Activated naive CD8-positive, alpha-beta T cell treated with anti-CD3 and anti-CD28 coated beads, Interleukin-2, amount 10 ng/mL, durations not matched to agents 7 days and 5 days (primary cell): Measurements from ENCODE around the gene CACNG6. TPM values are rescaled to one million over a fixed set of nuclear protein-coding genes. Genes with fewer than 3 reads are reported as not detected.

Source experiments
- ATAC-seq: fragments of 150-1000 bp; cut with Tn5 transposase; one replicate; pipeline ENCODE4 v1.10.0; 2021; ENCODE audit warnings: low read depth, moderate library complexity
- POLR2A ChIA-PET: fragments of 350-600 bp; sonication (Branson Sonifier 250); formaldehyde crosslinking; loops from one replicate; lab custom pipeline; 2021; ENCODE audit warnings: antibody characterized with exemption; lab: Charles Lee
- DNase-seq: peaks from one replicate; pipeline ENCODE4 v3.0.0; 2021
- H3K27ac Mint-ChIP-seq: one replicate; pipeline ENCODE4 v1.8.0; 2022; ENCODE audit warnings: mild to moderate bottlenecking, mixed read lengths
- H3K27me3 Mint-ChIP-seq: one replicate; pipeline ENCODE4 v1.8.0; 2022; ENCODE audit warnings: mild to moderate bottlenecking, moderate library complexity, mixed read lengths
- H3K36me3 Mint-ChIP-seq: one replicate; pipeline ENCODE4 v1.8.0; 2021; ENCODE audit warnings: mild to moderate bottlenecking, mixed read lengths
- H3K4me1 Mint-ChIP-seq: one replicate; pipeline ENCODE4 v1.8.0; 2021; ENCODE audit warnings: mixed read lengths
- H3K4me3 Mint-ChIP-seq: one replicate; pipeline ENCODE4 v1.8.0; 2022; ENCODE audit warnings: mild to moderate bottlenecking, moderate library complexity, mixed read lengths
- H3K9me3 Mint-ChIP-seq: one replicate; pipeline ENCODE4 v1.8.0; 2021; ENCODE audit warnings: mixed read lengths
- total RNA-seq, 2 experiments: library from RNA; stranded (reverse); gene quantifications; one replicate each; pipeline ENCODE4 v1.2.3, GENCODE V29; 2021

The CACNG6 gene
- total RNA-seq, 2 experiments from 2014 or later = not detected

GRCh38 chr19:53999694-54000093, 8.3 kb downstream of the CACNG6 start:
- no peak for ATAC-seq
- POLR2A ChIA-PET = no interaction called here
- H3K4me1 Mint-ChIP-seq = no peaks in the 10 kb centered on the region
- no peak for DNase-seq
- no peaks in the 10 kb centered on the region for H3K36me3 Mint-ChIP-seq
- H3K9me3 Mint-ChIP-seq = no peaks in the 10 kb centered on the region
- no peak overlapping the region for H3K4me3 Mint-ChIP-seq
- no peak overlapping the region for H3K27ac Mint-ChIP-seq
- H3K27me3 Mint-ChIP-seq = peaks cover 5% of the 10 kb centered on the region

- no peak overlapping the region for H3K4me3 Mint-ChIP-seq
- no peaks in the 10 kb centered on the region for H3K9me3 Mint-ChIP-seq
- H3K36me3 Mint-ChIP-seq = no peaks in the 10 kb centered on the region
- POLR2A ChIA-PET = no interaction called here
- H3K4me1 Mint-ChIP-seq = no peaks in the 10 kb centered on the region
- no peak for DNase-seq
- peaks cover 4% of the 10 kb centered on the region for H3K27me3 Mint-ChIP-seq
- no peak for ATAC-seq
- H3K27ac Mint-ChIP-seq = no peak overlapping the region
Measured at GRCh38 chr19:54001496-54001895, 10.1 kb downstream of the CACNG6 start.

GRCh38 chr19:54002495-54003315, 11.3 kb downstream of the CACNG6 start:
- Mint-ChIP-seq H3K4me1 (no peaks in the 10 kb centered on the region), H3K4me3 (no peak overlapping the region), H3K27me3 (peaks cover 1% of the 10 kb centered on the region), H3K27ac (no peak overlapping the region), H3K9me3 (no peaks in the 10 kb centered on the region), H3K36me3 (no peaks in the 10 kb centered on the region)
- ATAC-seq (no peak), DNase-seq (no peak)
- POLR2A ChIA-PET = no interaction called here

DNA sequence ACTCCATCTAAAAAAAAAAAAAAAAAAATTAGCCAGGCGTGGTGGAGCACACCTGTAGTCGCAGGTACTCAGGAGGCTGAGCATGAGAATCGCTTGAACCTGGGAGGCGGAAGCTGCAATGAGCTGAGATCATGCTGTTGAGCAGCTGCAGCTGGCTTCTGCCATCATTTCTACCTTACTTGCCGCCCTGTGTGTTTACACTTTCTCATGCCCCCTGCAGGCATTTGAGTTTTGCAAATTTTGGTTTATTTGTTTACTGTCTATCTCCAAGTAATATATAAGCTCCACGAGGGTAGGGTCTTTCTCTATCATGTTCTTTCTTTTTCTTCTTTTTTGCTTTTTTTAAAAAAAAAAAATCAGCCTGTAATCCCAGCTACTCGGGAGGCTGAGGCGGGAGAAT, 18.0 kb downstream of the CACNG6 start:
- H3K4me3 Mint-ChIP-seq = no peak overlapping the region
- no peaks in the 10 kb centered on the region for H3K4me1 Mint-ChIP-seq
- H3K9me3 Mint-ChIP-seq = no peaks in the 10 kb centered on the region
- H3K36me3 Mint-ChIP-seq = no peaks in the 10 kb centered on the region
- POLR2A ChIA-PET = no interaction called here
- no peak overlapping the region for H3K27ac Mint-ChIP-seq
- ATAC-seq (no peak), DNase-seq (no peak)
- peaks cover 20% of the 10 kb centered on the region for H3K27me3 Mint-ChIP-seq

- Mint-ChIP-seq H3K27me3 (peaks cover 22% of the 10 kb centered on the region), H3K4me3 (no peak overlapping the region), H3K9me3 (no peaks in the 10 kb centered on the region), H3K27ac (no peak overlapping the region), H3K4me1 (no peaks in the 10 kb centered on the region), H3K36me3 (no peaks in the 10 kb centered on the region)
- DNase-seq (no peak), ATAC-seq (no peak)
- POLR2A ChIA-PET = no interaction called here
Measured at GRCh38 chr19:54010474-54010873, 19.0 kb downstream of the CACNG6 start.

DNA sequence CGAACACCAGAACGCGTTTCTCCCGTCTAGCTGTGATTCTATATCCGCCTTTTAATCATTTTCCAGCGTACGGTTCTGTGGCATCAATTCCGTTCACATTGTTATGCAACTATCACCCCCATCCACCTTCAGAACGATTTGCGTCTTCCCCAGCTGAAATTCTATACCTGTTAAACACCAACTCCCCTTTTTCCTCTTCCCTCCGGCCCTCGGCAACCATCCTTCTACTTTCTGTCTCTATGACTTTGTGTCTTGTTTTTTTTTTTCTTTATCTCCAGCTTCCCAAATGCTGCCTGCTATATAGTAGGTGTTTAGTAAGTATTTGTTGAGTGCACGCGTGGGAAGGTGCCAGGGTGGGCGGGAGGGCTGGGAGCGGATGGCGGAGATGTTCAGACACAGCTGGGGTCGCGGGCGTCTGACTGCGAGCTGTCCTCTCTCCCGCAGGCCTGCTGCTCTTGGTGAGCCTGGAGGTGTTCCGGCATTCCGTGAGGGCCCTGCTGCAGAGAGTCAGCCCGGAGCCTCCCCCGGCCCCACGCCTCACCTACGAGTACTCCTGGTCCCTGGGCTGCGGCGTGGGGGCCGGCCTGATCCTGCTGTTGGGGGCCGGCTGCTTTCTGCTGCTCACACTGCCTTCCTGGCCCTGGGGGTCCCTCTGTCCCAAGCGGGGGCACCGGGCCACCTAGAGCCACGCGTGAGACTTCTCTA, 20.2 kb downstream of the CACNG6 start:
- Mint-ChIP-seq H3K36me3 (no peaks in the 10 kb centered on the region), H3K27me3 (peaks cover 28% of the 10 kb centered on the region), H3K4me3 (no peak overlapping the region), H3K9me3 (no peaks in the 10 kb centered on the region), H3K27ac (no peak overlapping the region), H3K4me1 (no peaks in the 10 kb centered on the region)
- DNase-seq (no peak), ATAC-seq (no peak)
- POLR2A ChIA-PET = no interaction called here

DNA sequence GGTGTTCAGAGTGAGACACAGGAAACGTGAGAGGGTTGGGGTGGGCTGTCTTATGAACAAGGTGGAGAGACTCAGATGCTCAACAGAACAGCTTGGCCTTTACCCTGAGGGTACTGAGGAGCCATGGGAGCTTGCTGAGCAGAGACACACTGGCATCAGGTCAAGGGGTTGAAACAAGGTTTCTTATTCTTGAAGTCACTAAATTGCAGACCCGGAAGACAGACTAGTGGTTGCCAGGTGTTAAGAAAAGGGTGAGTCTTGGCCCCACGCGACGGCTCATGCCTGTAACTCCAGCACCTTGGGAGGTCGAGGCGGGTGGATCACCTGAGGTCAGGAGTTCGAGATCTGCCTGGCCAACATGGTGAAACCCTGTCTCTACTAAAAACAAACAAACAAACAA, 22.4 kb downstream of the CACNG6 start:
- Mint-ChIP-seq H3K4me3 (no peak overlapping the region), H3K27ac (no peak overlapping the region), H3K9me3 (no peaks in the 10 kb centered on the region), H3K4me1 (no peaks in the 10 kb centered on the region), H3K27me3 (peaks cover 22% of the 10 kb centered on the region), H3K36me3 (no peaks in the 10 kb centered on the region)
- ATAC-seq (no peak), DNase-seq (no peak)
- POLR2A ChIA-PET = no interaction called here

DNA sequence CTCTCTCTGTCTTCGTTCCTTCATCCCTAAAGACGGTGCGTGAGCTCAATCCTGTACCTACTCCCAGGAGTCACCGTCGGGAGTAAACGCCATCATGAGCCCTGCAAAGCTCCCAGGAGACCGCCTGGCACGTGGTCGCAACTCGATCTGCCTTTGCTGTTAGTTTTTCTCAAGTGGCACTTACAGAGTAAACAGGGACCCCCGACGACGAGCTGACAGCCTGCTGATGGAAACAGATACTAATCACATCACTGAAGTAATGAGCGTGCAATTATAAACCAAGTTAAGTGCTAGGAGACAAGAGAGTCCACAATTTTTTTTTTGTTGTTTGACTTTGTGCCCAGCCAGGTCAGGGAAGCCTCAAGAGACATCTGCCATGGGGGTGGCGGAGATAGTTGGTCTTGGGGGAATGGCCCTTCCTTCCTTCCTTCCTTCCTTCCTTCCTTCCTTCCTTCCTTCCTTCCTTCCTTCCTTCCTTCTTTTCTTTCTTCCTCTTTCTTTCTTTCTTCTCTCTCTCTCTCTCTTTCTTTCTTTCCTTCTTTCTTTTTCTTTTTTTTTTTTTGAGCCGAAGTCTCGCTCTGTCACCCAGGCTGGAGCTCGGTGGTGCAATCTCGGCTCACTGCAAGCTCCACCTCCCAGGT, 23.6 kb downstream of the CACNG6 start:
- Mint-ChIP-seq H3K9me3 (no peaks in the 10 kb centered on the region), H3K36me3 (no peaks in the 10 kb centered on the region), H3K27me3 (peaks cover 19% of the 10 kb centered on the region), H3K4me1 (peaks cover 2% of the 10 kb centered on the region), H3K27ac (no peak overlapping the region), H3K4me3 (no peak overlapping the region)
- ATAC-seq (no peak), DNase-seq (no peak)
- POLR2A ChIA-PET = no interaction called here

DNA sequence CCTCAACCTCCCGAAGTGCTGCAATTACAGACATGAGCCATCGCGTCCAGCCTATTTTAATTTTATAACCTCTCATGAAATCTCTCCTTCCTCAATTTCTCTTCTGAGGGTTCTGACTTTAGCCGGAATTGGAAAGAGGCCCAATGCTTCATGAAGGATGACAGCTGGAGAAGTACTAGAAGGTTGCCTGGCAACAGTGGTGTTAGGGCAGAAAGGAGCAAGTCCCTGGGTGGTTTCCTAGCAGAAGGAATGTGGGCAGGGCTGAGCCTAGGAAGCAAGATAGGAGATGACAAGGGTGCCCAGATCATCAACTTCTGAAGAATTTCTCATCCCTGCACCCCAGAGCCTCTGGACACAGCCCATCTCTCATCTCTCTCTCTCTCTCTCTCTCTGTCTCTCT, 25.8 kb downstream of the CACNG6 start:
- Mint-ChIP-seq H3K4me1 (peaks cover 6% of the 10 kb centered on the region), H3K27ac (no peak overlapping the region), H3K27me3 (peaks cover 13% of the 10 kb centered on the region), H3K36me3 (no peaks in the 10 kb centered on the region), H3K4me3 (no peak overlapping the region), H3K9me3 (no peaks in the 10 kb centered on the region)
- POLR2A ChIA-PET = no interaction called here
- DNase-seq (no peak), ATAC-seq (no peak)

DNA sequence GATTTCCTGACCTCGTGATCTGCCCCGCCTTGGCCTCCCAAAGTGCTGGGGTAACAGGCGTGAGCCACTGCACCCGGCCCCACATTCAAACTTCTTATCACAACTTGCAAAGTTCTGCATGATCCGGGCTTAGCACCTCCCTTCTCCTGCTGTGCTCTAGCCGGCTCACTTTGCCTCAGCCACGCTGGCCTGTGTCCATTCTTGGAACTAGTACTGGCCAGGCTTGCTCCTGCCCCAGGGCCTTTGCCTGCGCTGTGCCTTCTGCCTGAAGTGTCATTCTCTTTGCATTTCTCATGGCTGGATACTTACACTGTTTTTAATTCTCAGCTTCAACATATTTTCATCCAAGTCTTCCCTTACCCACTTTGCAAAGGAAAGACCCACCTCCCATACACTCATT, 29.9 kb downstream of the CACNG6 start:
- Mint-ChIP-seq H3K36me3 (no peaks in the 10 kb centered on the region), H3K4me3 (no peak overlapping the region), H3K9me3 (no peaks in the 10 kb centered on the region), H3K27ac (no peak overlapping the region), H3K27me3 (peaks cover 13% of the 10 kb centered on the region), H3K4me1 (peaks cover 10% of the 10 kb centered on the region)
- no peak for DNase-seq
- ATAC-seq = no peak
- POLR2A ChIA-PET = no interaction called here

- DNase-seq = no peak
- no peak for ATAC-seq
- Mint-ChIP-seq H3K27ac (no peak overlapping the region), H3K9me3 (no peaks in the 10 kb centered on the region), H3K4me3 (no peak overlapping the region), H3K4me1 (peaks cover 10% of the 10 kb centered on the region), H3K36me3 (no peaks in the 10 kb centered on the region), H3K27me3 (peaks cover 12% of the 10 kb centered on the region)
- POLR2A ChIA-PET = no interaction called here
Measured at GRCh38 chr19:54021932-54022331, 30.5 kb downstream of the CACNG6 start.

GRCh38 chr19:54023191-54023590, 31.8 kb downstream of the CACNG6 start:
- no peak overlapping the region for H3K4me3 Mint-ChIP-seq
- H3K27me3 Mint-ChIP-seq = peaks cover 12% of the 10 kb centered on the region
- POLR2A ChIA-PET = no interaction called here
- ATAC-seq (no peak), DNase-seq (no peak)
- H3K4me1 Mint-ChIP-seq = peaks cover 10% of the 10 kb centered on the region
- no peaks in the 10 kb centered on the region for H3K36me3 Mint-ChIP-seq
- H3K27ac Mint-ChIP-seq = no peak overlapping the region
- H3K9me3 Mint-ChIP-seq = no peaks in the 10 kb centered on the region

DNA sequence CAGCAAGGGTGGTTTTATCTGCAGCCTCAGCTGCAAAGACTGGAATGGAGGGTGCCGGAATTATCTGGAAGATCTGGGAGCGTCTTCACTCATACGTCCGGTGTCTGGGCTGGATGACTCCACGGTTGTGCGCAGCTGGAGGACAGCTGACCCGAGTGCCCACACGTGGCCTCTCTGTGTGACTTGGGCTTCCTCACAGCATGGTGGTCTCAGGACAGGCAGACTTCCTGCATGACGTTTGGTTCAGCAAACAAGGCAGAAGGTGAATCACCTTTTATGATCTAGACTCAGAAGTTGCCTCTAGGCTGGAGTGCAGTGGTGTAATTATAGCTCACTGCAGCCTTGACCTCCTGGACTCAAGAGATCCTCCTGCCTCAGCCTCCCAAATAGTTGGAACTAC, 33.2 kb downstream of the CACNG6 start:
- peaks cover 10% of the 10 kb centered on the region for H3K27me3 Mint-ChIP-seq
- POLR2A ChIA-PET = no interaction called here

More for the DNA sequence above, 33.2 kb downstream of the CACNG6 start:
- DNase-seq (no peak), ATAC-seq (no peak)
- peaks cover 10% of the 10 kb centered on the region for H3K4me1 Mint-ChIP-seq
- H3K27ac Mint-ChIP-seq = no peak overlapping the region
- H3K4me3 Mint-ChIP-seq = no peak overlapping the region
- H3K36me3 Mint-ChIP-seq = no peaks in the 10 kb centered on the region
- no peaks in the 10 kb centered on the region for H3K9me3 Mint-ChIP-seq
